Nephron progenitor cell (in vitro differentiated cells): ENCODE measurements around the gene TM4SF18.

Experiments
- DNase-seq: peaks from one replicate; pipeline ENCODE4 v3.0.0; 2021
- H3K27ac Mint-ChIP-seq: 2 replicates; pipeline ENCODE4 v1.8.0; 2021; ENCODE audit warnings: mild to moderate bottlenecking, moderate library complexity, mixed read lengths
- H3K27me3 Mint-ChIP-seq: 2 replicates; pipeline ENCODE4 v1.8.0; 2021; ENCODE audit warnings: mild to moderate bottlenecking, low read depth, mixed read lengths; ENCODE audit not compliant: poor library complexity
- H3K36me3 Mint-ChIP-seq: 2 replicates; pipeline ENCODE4 v1.8.0; 2021; ENCODE audit warnings: low read depth, mixed read lengths
- H3K4me1 Mint-ChIP-seq: 2 replicates; pipeline ENCODE4 v1.8.0; 2021; ENCODE audit warnings: mixed read lengths
- H3K4me3 Mint-ChIP-seq: 2 replicates; pipeline ENCODE4 v1.8.0; 2021; ENCODE audit warnings: mild to moderate bottlenecking, moderate library complexity, mixed read lengths
- H3K9me3 Mint-ChIP-seq: 2 replicates; pipeline ENCODE4 v1.8.0; 2021; ENCODE audit warnings: mild to moderate bottlenecking, moderate library complexity, mixed read lengths
- TF ChIP-seq, protein P1 (sequence below): fragments of 200-600 bp; sonication (generic); IDR thresholded peaks from 2 replicates; pipeline ENCODE4 v1.5.0; 2021; ENCODE audit warnings: antibody characterized with exemption

TM4SF18 gene

DNA sequence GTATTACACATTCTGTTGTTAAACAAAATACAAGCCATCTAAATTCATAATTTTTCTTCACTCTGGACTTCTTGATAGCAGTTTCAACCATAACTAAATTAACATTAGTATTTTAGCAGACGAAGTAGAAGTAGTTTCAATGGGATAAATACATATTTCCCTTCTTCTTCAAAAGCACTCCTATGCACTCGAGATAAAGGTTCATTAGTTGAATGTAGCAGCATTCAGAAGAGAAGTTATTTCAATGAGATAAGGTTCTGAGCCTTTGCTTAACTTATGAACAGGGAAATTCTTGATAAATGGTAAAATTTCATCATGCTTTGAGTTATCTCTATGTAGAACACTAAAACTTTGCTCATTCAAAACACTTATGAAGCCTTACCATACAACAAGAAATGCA, 11.8 kb downstream of the TM4SF18 start:
- no peak for DNase-seq
- H3K9me3 Mint-ChIP-seq = no peaks in the 10 kb centered on the region
- H3K4me3 Mint-ChIP-seq = no peak overlapping the region
- H3K27ac Mint-ChIP-seq = no peak overlapping the region
- no peaks in the 10 kb centered on the region for H3K36me3 Mint-ChIP-seq
- TF ChIP-seq, protein P1, sequence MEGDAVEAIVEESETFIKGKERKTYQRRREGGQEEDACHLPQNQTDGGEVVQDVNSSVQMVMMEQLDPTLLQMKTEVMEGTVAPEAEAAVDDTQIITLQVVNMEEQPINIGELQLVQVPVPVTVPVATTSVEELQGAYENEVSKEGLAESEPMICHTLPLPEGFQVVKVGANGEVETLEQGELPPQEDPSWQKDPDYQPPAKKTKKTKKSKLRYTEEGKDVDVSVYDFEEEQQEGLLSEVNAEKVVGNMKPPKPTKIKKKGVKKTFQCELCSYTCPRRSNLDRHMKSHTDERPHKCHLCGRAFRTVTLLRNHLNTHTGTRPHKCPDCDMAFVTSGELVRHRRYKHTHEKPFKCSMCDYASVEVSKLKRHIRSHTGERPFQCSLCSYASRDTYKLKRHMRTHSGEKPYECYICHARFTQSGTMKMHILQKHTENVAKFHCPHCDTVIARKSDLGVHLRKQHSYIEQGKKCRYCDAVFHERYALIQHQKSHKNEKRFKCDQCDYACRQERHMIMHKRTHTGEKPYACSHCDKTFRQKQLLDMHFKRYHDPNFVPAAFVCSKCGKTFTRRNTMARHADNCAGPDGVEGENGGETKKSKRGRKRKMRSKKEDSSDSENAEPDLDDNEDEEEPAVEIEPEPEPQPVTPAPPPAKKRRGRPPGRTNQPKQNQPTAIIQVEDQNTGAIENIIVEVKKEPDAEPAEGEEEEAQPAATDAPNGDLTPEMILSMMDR = no peak
- H3K4me1 Mint-ChIP-seq = peaks cover 6% of the 10 kb centered on the region
- no peaks in the 10 kb centered on the region for H3K27me3 Mint-ChIP-seq

- Mint-ChIP-seq H3K27ac (no peak overlapping the region), H3K4me3 (no peak overlapping the region), H3K36me3 (no peaks in the 10 kb centered on the region), H3K27me3 (no peaks in the 10 kb centered on the region), H3K9me3 (no peaks in the 10 kb centered on the region), H3K4me1 (peaks cover 9% of the 10 kb centered on the region)
- TF ChIP-seq, protein P1 = no peak
- no peak for DNase-seq
These were observed 12.3 kb downstream of the TM4SF18 start for GRCh38 chr3:149321136-149321535.

GRCh38 chr3:149319750-149320149, 13.7 kb downstream of the TM4SF18 start:
- TF ChIP-seq, protein P1 = no peak
- peaks cover 4% of the 10 kb centered on the region for H3K27me3 Mint-ChIP-seq
- no peak overlapping the region for H3K27ac Mint-ChIP-seq
- H3K36me3 Mint-ChIP-seq = no peaks in the 10 kb centered on the region
- H3K4me3 Mint-ChIP-seq = no peak overlapping the region
- no peaks in the 10 kb centered on the region for H3K9me3 Mint-ChIP-seq
- H3K4me1 Mint-ChIP-seq = peaks cover 11% of the 10 kb centered on the region
- no peak for DNase-seq

- DNase-seq = no peak
- peaks cover 11% of the 10 kb centered on the region for H3K4me1 Mint-ChIP-seq
- TF ChIP-seq, protein P1 = no peak
- H3K27ac Mint-ChIP-seq = no peak overlapping the region
- peaks cover 9% of the 10 kb centered on the region for H3K27me3 Mint-ChIP-seq
- H3K4me3 Mint-ChIP-seq = no peak overlapping the region
- peaks cover 8% of the 10 kb centered on the region for H3K9me3 Mint-ChIP-seq
- H3K36me3 Mint-ChIP-seq = no peaks in the 10 kb centered on the region
These were observed 16.4 kb downstream of the TM4SF18 start for GRCh38 chr3:149317072-149317471.

- DNase-seq = no peak
- TF ChIP-seq, protein P1 = no peak
- Mint-ChIP-seq H3K27me3 (peaks cover 9% of the 10 kb centered on the region), H3K4me3 (no peak overlapping the region), H3K36me3 (no peaks in the 10 kb centered on the region), H3K9me3 (peaks cover 10% of the 10 kb centered on the region), H3K4me1 (peaks cover 11% of the 10 kb centered on the region), H3K27ac (no peak overlapping the region)
These were observed 17.0 kb downstream of the TM4SF18 start for GRCh38 chr3:149316437-149316836.

GRCh38 chr3:149315694-149316093, 17.7 kb downstream of the TM4SF18 start:
- no peak for DNase-seq
- TF ChIP-seq, protein P1 = no peak
- peaks cover 9% of the 10 kb centered on the region for H3K27me3 Mint-ChIP-seq
- H3K9me3 Mint-ChIP-seq = peaks cover 10% of the 10 kb centered on the region
- H3K27ac Mint-ChIP-seq = no peak overlapping the region
- no peak overlapping the region for H3K4me3 Mint-ChIP-seq
- no peaks in the 10 kb centered on the region for H3K36me3 Mint-ChIP-seq
- H3K4me1 Mint-ChIP-seq = peaks cover 11% of the 10 kb centered on the region
